Measurements from ENCODE around the gene TM7SF2.

DNA sequence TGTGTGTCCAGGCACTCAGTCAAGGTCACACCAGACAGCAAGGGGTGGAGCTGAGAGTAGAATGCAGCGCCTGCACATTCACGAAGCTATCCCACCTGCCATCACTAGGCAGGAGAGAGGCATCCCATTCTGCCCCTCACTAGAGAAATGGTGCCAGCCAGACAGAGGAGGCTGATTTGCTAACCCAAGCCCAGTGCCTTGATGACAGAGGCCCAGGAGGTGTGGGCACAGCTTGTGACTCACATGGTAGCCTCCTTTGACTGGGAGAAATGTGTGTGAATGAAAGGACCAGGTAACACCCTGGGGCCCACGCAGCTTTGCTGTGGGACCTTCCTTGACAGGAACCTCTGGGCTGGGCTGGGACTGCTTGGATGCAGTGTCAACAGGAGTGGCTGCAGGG is 48.1 kb upstream of the TM7SF2 start:
- TF ChIP-seq FIP1L1 (IDR thresholded peaks at IDR 0.05; ENCODE audit: borderline replicate concordance, insufficient read depth, low read depth, low read length) (no peak), SMAD1 (CRISPR knock-in tag; IDR thresholded peaks at IDR 0.05; ENCODE audit: borderline replicate concordance, low read depth) (no peak), SMYD3 (CRISPR knock-in tag; IDR thresholded peaks at IDR 0.05) (no peak), NCOR1 (IDR thresholded peaks at IDR 0.05; ENCODE audit: borderline replicate concordance, low read length) (no peak)
- TF ChIP-seq, protein P1, sequence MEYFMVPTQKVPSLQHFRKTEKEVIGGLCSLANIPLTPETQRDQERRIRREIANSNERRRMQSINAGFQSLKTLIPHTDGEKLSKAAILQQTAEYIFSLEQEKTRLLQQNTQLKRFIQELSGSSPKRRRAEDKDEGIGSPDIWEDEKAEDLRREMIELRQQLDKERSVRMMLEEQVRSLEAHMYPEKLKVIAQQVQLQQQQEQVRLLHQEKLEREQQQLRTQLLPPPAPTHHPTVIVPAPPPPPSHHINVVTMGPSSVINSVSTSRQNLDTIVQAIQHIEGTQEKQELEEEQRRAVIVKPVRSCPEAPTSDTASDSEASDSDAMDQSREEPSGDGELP (IDR thresholded peaks at IDR 0.05; ENCODE audit: borderline replicate concordance, low read depth) = no peak

Data from HepG2 (cell line).